Activated CD4-positive, alpha-beta T cell treated with anti-CD3 and anti-CD28 coated beads, Interleukin-2, amount 50 U/mL, for 24 hours (primary cell): ENCODE results near the gene CSN3.

Source experiments
- DNase-seq, 2 donors: peaks; one replicate each; pipeline ENCODE4 v3.0.0-alpha.2; 2020; ENCODE audit warnings: low read depth in 1 of 2, low spot score in 1 of 2

The CSN3 gene

GRCh38 chr4:70291341-70291740 lies 48.9 kb downstream of the CSN3 start:
- DNase-seq = no peak

- DNase-seq = no peak
Observed at GRCh38 chr4:70297576-70297975, 55.2 kb downstream of the CSN3 start.

- DNase-seq = no peak
Observed at GRCh38 chr4:70298051-70298450, 55.7 kb downstream of the CSN3 start.

GRCh38 chr4:70299643-70300042 lies 57.2 kb downstream of the CSN3 start:
- DNase-seq = no peak

- DNase-seq = no peak
Observed at GRCh38 chr4:70300215-70300614, 57.8 kb downstream of the CSN3 start.
